Ascending aorta (tissue), 2 donors: Measurements from ENCODE around the gene RALGPS1. TPM values are rescaled to one million over a fixed set of nuclear protein-coding genes. Genes with fewer than 3 reads are reported as not detected.

Experiments used
- DNase-seq, 2 donors: peaks; one replicate each; pipeline ENCODE4 v3.0.0-alpha.2; 2019; ENCODE audit warnings: low spot score in 2 of 2
- H3K27ac ChIP-seq, 2 donors: fragments of 200-600 bp; sonication (generic); one replicate each; pipeline ENCODE4 v1.5.1; 2016 to 2017; ENCODE audit warnings: mild to moderate bottlenecking in 1 of 2
- H3K27me3 ChIP-seq: fragments of 200-600 bp; sonication (generic); one replicate; pipeline ENCODE4 v1.5.1; 2017
- H3K36me3 ChIP-seq, 2 donors: fragments of 200-600 bp; sonication (generic); one replicate each; pipeline ENCODE4 v1.5.1; 2016
- H3K4me1 ChIP-seq, 2 donors: fragments of 200-600 bp; sonication (generic); one replicate each; pipeline ENCODE4 v1.5.1; 2016 to 2017; ENCODE audit warnings: mild to moderate bottlenecking in 1 of 2
- H3K4me3 ChIP-seq, 2 donors: fragments of 200-600 bp; sonication (generic); one replicate each; pipeline ENCODE4 v1.5.1; 2016 to 2017; ENCODE audit warnings: mild to moderate bottlenecking in 1 of 2
- H3K9me3 ChIP-seq, 2 donors: fragments of 200-600 bp; sonication (generic); one replicate each; pipeline ENCODE4 v1.5.1; 2016
- intact Hi-C: fragments of 100-400 bp; cut with DNase I; formaldehyde crosslinking; loops from one replicate; pipeline ENCODE4 v1.15.1; 2023
- total RNA-seq: library from RNA; depleted of rRNA; stranded (reverse); fragments of >200 nt; gene quantifications from one replicate; pipeline ENCODE4 v1.1.0, GENCODE V29; 2016
- TF ChIP-seq, protein P1 (sequence below), 3 experiments: fragments of 200-600 bp in 2 of 3; fragments of 450-650 bp in 1 of 3; sonication (generic) in 2 of 3; IDR thresholded peaks; one replicate each; pipeline ENCODE4 v1.5.1; 2016 to 2019; ENCODE audit warnings: antibody characterized with exemption in 3 of 3, mild to moderate bottlenecking in 1 of 3, moderate library complexity in 1 of 3

The RALGPS1 gene
- total RNA-seq, 1 donor from 2014 or later, result 9.8 TPM

DNA sequence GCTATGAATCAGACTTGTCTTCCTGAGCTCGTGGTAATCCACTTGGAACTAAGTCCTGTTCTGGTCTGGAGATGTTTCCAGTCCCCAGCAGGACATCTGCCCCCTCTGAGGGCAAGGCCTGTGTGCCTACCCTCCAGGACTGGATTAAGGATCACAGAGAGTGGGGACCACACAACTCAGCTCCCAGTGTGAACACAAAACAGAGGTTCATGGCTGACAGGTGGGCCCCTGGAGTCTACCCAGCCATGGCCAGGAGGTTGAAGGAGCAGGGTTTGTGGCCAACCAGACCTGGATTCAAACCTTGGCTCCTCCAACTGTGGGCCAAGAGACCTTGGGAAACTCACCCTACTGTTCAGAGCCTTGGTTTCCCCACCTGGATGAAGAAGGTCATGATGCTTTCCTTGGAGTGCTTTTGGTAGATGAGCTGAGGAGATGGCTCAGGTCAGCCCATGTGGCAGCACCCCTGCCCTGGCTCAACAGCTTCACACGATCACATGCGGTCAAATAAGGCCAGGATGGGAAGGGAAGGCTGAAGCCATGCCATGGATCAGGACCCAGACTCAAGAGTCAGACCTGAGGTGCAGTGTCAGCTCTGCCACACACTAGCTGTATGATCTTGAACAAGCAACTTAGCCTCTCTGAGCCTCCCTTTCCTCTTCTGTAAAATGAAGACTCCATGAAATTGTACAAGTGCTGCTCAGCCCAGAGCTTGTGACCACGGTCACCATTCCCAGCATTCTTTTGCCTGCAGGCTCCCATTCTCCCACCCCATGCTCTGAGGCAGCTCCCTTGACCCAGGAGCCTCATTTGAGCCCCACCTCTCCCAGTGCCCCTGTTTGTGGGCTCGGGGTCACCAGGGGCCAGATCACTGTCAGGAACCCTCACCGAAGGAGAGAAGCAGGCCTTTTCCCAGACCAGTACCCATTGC is 235.1 kb downstream of the RALGPS1 start:
- Histone ChIP-seq H3K36me3 (no peaks in the 10 kb centered on the region), H3K4me3 (no peak overlapping the region), H3K27ac (no peak overlapping the region), H3K27me3 (no peaks in the 10 kb centered on the region), H3K4me1 (peaks cover 3 to 4% of the 10 kb centered on the region in 2 donors), H3K9me3 (no peaks in the 10 kb centered on the region)
- TF ChIP-seq, protein P1, sequence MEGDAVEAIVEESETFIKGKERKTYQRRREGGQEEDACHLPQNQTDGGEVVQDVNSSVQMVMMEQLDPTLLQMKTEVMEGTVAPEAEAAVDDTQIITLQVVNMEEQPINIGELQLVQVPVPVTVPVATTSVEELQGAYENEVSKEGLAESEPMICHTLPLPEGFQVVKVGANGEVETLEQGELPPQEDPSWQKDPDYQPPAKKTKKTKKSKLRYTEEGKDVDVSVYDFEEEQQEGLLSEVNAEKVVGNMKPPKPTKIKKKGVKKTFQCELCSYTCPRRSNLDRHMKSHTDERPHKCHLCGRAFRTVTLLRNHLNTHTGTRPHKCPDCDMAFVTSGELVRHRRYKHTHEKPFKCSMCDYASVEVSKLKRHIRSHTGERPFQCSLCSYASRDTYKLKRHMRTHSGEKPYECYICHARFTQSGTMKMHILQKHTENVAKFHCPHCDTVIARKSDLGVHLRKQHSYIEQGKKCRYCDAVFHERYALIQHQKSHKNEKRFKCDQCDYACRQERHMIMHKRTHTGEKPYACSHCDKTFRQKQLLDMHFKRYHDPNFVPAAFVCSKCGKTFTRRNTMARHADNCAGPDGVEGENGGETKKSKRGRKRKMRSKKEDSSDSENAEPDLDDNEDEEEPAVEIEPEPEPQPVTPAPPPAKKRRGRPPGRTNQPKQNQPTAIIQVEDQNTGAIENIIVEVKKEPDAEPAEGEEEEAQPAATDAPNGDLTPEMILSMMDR (IDR thresholded peaks at IDR 0.05), result no peak
- no peak for DNase-seq
- intact Hi-C loops, result no loop called here

DNA sequence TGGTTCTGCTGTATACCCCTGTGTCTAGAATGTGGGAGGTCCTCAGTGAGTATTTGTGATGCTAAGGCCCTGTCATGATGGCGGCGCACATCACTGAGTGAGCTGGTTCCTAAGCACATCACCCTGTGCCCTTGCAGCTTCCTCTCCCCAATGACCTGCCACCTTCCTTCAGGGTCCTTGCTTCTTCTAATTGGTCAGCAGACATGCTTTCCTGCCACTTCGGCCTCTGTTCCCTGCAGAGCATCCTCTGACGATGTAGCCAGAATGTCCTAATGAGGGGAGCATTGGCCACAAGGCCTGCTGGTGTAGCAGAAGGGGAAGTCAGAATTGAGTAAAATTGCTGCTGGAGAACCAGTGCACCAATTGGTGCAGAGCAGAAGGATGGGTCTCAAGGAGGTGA is 238.9 kb downstream of the RALGPS1 start:
- DNase-seq, result peak in 1 of 2 donors; percentile 60
- no peak overlapping the region for H3K27ac ChIP-seq
- intact Hi-C loops, result no loop called here

DNA sequence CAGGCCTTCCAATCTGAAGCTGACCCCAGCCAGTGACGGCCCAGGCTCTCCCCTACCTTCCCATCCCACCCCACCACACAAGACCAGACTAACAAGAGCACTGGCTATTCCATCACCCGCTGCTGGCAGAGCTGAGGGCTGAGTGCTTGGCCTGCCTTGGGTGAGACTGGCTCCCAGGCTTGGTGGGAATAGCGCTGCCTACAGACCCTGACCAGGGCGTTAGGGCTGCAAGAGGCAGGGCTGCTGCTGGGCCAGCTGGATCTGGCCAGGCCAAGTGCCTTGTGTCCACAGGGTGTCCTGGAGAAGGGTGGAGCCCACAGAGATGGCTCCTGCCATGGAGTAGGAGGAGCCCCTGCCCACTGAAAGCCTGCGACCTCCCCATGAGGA is 239.4 kb downstream of the RALGPS1 start:
- intact Hi-C loops, result loop anchor here (1.0 to 2.0 kb wide), 3 partner anchors 30 to 45 kb away; partner anchors contain the start of gene ANGPTL2
- no peaks in the 10 kb centered on the region for H3K36me3 ChIP-seq
- no peaks in the 10 kb centered on the region for H3K9me3 ChIP-seq
- peak overlapping the region; percentile 57 to 59 for H3K27ac ChIP-seq
- no peaks in the 10 kb centered on the region for H3K27me3 ChIP-seq
- peaks cover 4 to 8% of the 10 kb centered on the region in 2 donors for H3K4me1 ChIP-seq
- peak in 1 of 2 donors; percentile 60 for DNase-seq
- TF ChIP-seq, protein P1 (IDR thresholded peaks at IDR 0.05), result no peak
- H3K4me3 ChIP-seq, result peak overlapping the region in 1 of 2 donors; percentile 46

More for the DNA sequence above, 238.9 kb downstream of the RALGPS1 start:
- Histone ChIP-seq H3K4me1 (peaks cover 4 to 8% of the 10 kb centered on the region in 2 donors), H3K9me3 (no peaks in the 10 kb centered on the region), H3K4me3 (no peak overlapping the region), H3K27me3 (no peaks in the 10 kb centered on the region), H3K36me3 (no peaks in the 10 kb centered on the region)
- TF ChIP-seq, protein P1 (IDR thresholded peaks at IDR 0.05), result no peak

DNA sequence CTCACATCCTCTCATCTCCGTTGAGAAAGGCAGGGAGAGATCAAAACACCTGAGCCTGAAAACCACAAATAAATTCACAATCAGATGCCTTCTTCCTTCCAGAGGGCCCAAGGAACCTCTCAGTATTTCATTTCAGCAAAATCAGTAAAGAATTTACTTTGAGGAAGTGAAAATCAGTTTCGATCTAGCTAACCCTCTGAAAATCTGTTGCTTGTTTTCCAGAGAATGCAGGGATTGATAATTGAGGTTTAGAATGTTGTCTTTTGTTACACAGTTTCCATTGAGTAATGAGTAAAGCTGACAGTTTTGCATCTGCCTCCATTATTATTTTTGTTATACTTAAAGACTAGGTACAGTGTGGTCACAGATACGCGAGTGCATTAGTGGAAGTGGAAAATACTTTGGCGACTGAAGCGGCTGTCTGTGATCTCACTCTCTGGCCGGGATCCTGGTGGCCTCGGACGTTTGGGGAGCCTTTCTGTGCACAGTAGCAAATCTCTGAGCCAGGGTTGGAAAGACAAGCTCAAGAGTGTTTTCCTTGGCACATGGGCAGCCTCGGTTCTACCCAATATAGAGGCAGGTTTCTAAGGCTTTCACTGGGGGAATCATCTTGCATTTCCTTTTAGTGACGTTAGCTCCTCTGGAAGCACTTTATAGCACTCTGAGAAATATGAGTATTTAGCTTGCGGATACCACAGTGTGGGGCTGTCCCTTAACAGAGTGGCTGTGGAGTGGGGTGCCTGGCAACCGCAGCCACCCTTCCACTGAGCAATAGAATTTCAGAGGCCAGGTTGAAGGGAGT is 240.0 kb downstream of the RALGPS1 start:
- Histone ChIP-seq H3K27me3 (no peaks in the 10 kb centered on the region), H3K9me3 (no peaks in the 10 kb centered on the region), H3K4me3 (peak overlapping the region in 1 of 2 donors; percentile 46), H3K27ac (peak overlapping the region; percentile 57 to 59), H3K4me1 (peaks cover 4 to 8% of the 10 kb centered on the region in 2 donors), H3K36me3 (no peaks in the 10 kb centered on the region)
- intact Hi-C loops, result loop anchor here (1.0 to 2.0 kb wide), 3 partner anchors 30 to 44 kb away; partner anchors contain the start of gene ANGPTL2
- TF ChIP-seq, protein P1 (IDR thresholded peaks at IDR 0.05), result peak in 1 of 3 experiments; percentile 24
- peak in 1 of 2 donors; percentile 91 for DNase-seq

DNA sequence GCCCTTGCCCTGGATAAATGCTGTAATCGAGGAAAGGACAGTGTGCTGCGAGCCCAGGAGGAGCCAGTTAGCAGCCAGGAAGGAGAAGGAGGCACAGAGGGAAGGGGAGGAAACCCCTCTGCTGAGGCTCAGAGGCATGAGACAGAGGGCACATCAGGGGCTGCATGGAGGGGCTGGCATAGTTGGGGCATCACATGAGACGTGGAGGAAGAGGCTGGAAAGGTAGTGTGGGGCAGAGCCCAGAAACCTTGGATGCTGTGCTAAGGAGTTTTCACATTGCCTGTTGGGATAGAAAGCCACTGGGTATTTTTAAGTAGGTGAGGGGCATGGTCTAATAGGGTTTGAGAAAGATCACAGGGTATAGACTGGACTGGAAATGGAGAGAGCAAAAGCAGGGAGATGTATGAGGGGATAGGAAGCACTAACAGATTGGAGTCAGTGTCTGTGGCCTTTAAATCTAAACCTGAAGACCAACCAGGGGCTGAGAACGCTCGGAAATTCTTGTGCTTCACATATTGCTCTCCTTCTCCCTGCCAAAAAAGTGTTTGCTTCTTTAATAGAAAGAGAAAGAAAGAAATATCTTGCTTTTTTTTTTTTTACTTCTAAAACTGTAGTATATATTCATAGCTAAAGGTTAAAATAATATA is 240.9 kb downstream of the RALGPS1 start:
- Histone ChIP-seq H3K27ac (peak overlapping the region; percentile 57 to 59), H3K4me1 (peaks cover 4 to 8% of the 10 kb centered on the region in 2 donors), H3K27me3 (no peaks in the 10 kb centered on the region), H3K9me3 (no peaks in the 10 kb centered on the region), H3K4me3 (peak overlapping the region in 1 of 2 donors; percentile 46), H3K36me3 (no peaks in the 10 kb centered on the region)
- no peak for DNase-seq
- intact Hi-C loops, result loop anchor here (2.0 kb wide), 2 partner anchors 33 to 43 kb away; partner anchors contain the start of gene ANGPTL2
- TF ChIP-seq, protein P1 (IDR thresholded peaks at IDR 0.05), result no peak
